GM15510 (cell line): Measurements from ENCODE around the gene GAREM1.

Source experiments
- POLR2A ChIP-seq: IDR thresholded peaks from 3 replicates; pipeline ENCODE4 v1.6.1; 2011; ENCODE audit warnings: borderline replicate concordance; ENCODE audit not compliant: insufficient read length; ENCODE audit errors: extremely low read depth

GAREM1 gene

DNA sequence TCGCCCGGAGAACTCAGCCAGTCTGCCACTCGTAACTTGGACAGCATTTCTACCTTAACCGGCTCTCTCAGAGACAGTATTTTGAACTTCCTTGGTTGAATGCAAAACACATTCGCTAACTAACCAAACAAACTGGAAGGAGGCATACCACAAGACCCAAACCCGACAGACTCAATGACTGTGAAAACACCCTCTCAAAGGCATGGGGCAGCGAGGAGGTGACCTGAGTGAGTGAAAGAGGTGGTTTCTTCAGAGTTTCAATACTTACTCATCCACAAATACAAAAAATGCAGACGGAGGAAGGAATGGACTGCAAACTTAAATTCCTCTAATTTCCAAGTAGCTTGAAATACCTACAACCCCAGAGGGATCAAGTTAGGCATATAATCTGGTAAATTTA, 132.9 kb downstream of the GAREM1 start:
- no peak for TF ChIP-seq POLR2A

DNA sequence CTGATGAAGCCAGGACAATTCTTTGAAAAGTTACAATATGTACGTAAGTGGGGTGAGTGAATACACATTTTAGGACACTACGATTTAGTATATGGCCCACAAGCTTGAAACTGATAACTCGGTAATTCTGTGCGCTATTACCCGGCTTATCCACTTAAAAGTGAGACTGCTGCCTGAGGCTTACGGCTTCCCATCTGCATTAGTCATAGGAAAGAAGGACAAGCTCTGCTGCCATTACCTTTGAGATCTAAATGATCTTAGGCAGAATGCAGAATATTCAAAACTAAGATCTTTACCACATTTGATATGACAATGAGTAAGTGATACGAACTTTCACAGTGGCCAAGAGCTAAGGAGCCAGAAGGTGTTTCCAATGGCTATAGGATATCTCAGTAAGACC, 133.3 kb downstream of the GAREM1 start:
- no peak for TF ChIP-seq POLR2A

DNA sequence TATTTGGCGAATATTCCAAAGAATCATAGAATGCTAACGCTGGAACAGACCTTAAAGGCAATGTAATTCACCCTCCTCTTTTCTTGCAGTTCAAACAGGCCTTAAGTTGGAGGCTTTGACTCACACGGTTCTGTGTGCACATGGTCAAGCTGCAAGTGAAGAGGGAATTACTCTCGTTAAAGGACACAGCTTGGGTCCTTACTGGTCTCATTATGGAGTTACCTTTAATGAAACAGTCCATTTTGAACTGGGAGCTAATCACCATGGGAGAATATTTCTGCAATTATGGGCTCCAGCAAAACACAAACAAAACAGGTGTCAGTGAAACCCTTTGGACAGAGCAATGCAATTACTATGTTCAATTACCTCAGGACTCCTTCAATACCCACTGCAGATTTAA, 135.5 kb downstream of the GAREM1 start:
- TF ChIP-seq POLR2A = no peak

DNA sequence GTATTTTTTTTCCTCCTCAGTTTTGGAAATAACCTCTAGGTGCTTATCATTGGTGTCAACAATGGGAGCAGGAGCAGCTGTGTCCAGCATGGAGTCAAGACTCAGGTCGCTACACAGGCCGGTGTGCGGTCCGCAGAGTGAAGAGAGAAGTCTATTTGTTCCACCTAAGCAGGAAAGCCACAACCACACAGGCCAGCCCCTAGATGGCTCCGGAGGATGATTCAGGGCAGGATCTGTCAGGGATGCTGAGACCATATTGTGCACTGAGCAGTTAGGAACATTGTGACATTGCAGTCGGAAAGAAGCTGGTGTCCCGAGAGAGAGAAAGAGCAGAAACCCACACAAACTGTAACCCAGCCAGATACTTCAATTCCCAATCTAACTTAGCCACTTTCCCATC, 136.9 kb downstream of the GAREM1 start:
- TF ChIP-seq POLR2A = no peak

- TF ChIP-seq POLR2A = no peak
These were observed 138.0 kb downstream of the GAREM1 start for GRCh38 chr18:32332708-32333107.

DNA sequence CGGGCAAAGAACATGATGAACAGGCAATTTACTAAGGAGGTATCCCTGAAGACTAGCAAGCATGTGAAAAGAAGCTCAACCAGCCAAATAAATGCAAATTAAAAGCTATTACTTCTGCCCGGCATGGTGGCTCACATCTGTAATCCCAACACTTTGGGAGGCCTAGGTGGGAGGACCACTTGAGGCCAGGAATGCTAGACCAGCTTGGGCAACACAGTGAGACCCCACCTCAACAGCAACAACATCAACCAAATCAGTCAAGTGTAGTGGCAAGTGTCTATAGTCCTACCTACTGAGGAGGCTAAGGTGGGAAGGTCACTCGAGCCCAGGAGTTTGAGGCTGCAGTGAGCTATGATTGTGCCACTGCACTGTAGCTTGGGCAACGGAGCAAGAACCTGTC, 141.7 kb downstream of the GAREM1 start:
- no peak for TF ChIP-seq POLR2A

DNA sequence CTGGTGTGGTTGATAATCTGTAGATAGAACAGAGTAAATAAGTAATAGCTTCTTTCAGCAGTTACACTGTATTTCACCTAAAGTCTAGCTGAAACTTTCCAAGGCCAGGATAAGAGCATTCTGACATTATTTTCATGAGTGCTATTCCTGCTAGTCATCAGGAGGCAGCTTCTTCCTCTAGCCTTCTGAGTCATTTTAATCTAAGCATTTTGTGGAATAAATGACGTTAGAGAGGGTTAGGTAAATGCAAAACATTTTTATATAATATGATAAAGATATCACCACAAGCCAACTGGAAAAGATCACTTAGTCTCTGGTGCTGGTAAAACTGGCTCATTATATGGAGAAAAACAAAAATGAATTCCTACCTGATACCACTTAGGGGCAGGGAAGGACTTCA, 142.3 kb downstream of the GAREM1 start:
- no peak for TF ChIP-seq POLR2A

GRCh38 chr18:32326450-32327308, 144.0 kb downstream of the GAREM1 start:
- TF ChIP-seq POLR2A = no peak

DNA sequence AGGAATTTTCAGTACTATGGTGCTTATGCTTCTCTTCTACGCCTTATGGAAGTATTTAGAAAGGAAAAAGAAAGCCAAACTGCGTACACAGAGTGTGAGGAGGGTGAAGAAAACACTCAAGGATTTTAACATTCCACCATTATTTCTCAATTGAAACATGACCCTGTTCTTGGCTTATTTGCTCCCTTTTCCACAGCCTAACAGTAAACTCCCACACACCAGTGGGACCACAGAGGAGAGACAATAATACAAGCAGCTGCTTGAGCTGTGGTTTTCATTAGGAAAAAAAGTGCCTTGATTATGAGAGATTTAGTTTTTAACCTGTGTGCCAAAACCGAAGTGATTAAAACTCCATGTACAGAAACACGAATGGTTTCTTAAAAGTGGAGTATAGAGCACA, 146.5 kb downstream of the GAREM1 start:
- TF ChIP-seq POLR2A = no peak

DNA sequence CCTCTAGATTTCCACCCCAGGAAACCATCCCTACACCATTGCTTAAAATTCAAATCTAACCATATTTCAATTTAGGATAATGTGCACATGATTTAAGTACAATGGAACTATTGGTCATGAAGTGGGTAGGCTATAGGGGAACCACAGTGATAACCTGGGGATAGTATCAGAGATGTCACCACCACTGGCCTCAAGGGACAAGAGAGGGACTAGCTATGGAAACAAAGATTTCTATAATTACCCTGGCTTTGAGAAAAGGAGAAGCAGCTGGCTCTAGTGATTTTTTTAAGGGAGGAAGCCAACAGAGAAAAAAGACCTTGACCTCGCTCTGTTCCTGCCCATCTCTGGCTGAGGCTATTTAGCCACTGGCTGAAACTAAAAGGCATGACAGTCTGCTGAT, 148.9 kb downstream of the GAREM1 start:
- no peak for TF ChIP-seq POLR2A

DNA sequence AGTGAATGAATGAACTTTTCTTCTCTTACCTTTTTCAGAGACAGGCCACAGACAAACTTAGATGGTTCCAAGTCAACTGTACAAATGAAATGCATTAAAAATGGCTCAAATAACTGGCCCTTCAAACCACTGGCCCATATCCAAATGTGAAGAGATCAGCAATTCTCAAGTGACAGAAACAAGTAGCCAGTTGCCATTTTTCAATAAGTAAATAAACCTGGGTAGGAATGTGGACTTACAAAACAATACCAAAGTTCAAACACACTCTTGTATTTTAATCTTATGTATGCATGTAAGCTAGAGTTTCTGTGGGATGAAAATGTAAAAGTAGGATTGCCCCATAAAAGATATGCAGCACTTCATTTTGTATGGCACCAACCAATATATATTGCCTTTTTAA, 151.6 kb downstream of the GAREM1 start:
- no peak for TF ChIP-seq POLR2A

DNA sequence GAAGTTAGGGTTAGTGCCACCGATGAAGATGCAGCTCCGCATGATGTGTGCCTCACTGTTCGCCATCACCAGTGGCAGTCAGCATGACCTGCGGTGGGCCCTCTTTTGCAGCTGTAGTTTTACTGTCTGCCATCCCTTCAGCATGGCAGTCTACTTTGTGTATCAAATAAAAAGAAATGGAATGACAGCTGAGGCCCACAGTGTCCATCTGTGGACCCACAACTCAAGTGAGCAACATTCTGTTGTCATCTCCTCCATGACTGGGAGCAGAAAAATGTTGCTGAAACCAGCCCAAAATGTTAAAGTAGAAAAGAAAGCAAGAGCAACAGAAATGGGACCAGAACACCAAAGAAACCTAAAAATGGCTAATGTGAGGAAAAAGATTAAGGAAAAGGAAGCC, 152.1 kb downstream of the GAREM1 start:
- no peak for TF ChIP-seq POLR2A

- TF ChIP-seq POLR2A = no peak
These were observed 153.0 kb downstream of the GAREM1 start for GRCh38 chr18:32317651-32318050.

GRCh38 chr18:32315881-32316280, 154.8 kb downstream of the GAREM1 start:
- no peak for TF ChIP-seq POLR2A

DNA sequence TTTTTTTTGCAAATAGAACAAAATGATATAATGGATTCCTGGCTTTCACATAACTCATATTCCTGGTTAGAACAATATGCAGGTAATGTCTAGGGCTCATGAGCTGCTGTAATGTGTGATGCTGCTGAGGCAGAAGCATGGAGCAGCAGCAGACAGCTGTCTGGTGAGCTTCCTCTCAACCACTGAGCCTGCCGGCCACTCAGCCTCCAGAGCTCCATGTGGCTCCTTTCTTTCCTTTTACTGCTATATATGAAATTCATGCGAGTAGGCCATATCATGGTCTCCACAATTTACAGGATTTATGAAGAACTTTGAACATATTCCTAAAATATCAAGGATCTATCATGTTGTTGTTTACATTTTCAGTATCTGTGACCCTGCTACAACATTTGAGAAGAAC, 159.9 kb downstream of the GAREM1 start:
- TF ChIP-seq POLR2A = no peak

GRCh38 chr18:32310101-32310500, 160.6 kb downstream of the GAREM1 start:
- no peak for TF ChIP-seq POLR2A
